ENCODE data around the gene LCK. TPM values are rescaled to one million over a fixed set of nuclear protein-coding genes. Genes with fewer than 3 reads are reported as not detected.
"Not testable (repeated sequence)": the region's sequence is repeated elsewhere in the genome, so short reads cannot be mapped to it uniquely, and the experiment has no call there.

The LCK gene
- polyA plus RNA-seq, 1 of the 3 experiments (the other 2 are of a cell fraction), result not detected

DNA sequence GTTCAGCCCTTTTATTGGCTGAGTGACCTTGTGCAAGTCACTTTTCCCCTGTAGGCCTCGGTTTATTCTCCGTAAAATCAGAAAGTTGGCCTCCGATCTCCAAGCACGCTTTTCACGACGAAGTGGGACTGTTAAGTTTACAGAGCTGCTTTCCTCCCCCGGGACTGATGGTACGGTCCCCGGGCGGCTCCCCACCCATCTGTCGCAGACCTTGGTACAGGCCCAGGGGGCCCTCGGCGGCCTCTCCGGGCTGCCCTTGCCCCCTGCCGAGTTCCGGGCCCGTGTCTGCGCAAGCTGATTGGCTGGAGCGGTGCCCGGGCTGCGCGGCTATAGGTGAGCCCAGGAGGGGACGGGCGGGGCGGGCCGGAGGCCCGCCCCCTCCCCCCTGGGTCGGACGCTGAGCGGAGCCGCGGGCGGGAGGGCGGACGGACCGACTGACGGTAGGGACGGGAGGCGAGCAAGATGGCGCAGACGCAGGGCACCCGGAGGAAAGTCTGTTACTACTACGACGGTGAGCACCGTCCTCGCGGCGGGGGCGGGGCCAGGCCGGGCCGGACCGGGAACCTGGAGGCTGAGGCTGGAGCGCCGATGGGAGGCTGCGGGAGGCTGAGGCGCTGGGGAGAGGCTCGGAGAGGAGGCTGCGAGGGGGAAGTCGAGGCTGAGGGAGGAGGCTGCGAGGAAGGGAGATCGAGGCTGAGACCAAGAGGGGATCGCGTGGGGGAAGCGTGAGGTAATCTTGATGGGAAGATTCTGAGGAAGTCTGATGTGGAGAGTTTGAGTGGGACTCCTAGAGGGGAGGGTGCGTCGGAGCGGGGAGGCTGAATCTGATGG is 40.9 kb downstream of the LCK start, which contains the start of gene HDAC1 (continued):
- TF ChIP-seq NFIC (IDR thresholded peaks at IDR 0.05; ENCODE audit: borderline replicate concordance) (no peak; the same call in 1 of the 2 replicates), SIN3A (IDR thresholded peaks at IDR 0.05; ENCODE audit: borderline replicate concordance, low read depth, low read length) (no peak), RXRA (IDR thresholded peaks at IDR 0.05; ENCODE audit: borderline replicate concordance, low read depth) (no peak), FOXJ3 (CRISPR knock-in tag; IDR thresholded peaks at IDR 0.05) (no peak), RFX5 (IDR thresholded peaks at IDR 0.05; ENCODE audit: low read length) (no peak), JUND (IDR thresholded peaks at IDR 0.05) (no peak), TEAD4 (IDR thresholded peaks at IDR 0.05; ENCODE audit: borderline replicate concordance, insufficient read depth) (no peak)
- TF ChIP-seq, protein P1, sequence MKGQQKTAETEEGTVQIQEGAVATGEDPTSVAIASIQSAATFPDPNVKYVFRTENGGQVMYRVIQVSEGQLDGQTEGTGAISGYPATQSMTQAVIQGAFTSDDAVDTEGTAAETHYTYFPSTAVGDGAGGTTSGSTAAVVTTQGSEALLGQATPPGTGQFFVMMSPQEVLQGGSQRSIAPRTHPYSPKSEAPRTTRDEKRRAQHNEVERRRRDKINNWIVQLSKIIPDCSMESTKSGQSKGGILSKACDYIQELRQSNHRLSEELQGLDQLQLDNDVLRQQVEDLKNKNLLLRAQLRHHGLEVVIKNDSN (IDR thresholded peaks at IDR 0.05; ENCODE audit: borderline replicate concordance, low read depth), result no peak
- TF ChIP-seq, protein P2, sequence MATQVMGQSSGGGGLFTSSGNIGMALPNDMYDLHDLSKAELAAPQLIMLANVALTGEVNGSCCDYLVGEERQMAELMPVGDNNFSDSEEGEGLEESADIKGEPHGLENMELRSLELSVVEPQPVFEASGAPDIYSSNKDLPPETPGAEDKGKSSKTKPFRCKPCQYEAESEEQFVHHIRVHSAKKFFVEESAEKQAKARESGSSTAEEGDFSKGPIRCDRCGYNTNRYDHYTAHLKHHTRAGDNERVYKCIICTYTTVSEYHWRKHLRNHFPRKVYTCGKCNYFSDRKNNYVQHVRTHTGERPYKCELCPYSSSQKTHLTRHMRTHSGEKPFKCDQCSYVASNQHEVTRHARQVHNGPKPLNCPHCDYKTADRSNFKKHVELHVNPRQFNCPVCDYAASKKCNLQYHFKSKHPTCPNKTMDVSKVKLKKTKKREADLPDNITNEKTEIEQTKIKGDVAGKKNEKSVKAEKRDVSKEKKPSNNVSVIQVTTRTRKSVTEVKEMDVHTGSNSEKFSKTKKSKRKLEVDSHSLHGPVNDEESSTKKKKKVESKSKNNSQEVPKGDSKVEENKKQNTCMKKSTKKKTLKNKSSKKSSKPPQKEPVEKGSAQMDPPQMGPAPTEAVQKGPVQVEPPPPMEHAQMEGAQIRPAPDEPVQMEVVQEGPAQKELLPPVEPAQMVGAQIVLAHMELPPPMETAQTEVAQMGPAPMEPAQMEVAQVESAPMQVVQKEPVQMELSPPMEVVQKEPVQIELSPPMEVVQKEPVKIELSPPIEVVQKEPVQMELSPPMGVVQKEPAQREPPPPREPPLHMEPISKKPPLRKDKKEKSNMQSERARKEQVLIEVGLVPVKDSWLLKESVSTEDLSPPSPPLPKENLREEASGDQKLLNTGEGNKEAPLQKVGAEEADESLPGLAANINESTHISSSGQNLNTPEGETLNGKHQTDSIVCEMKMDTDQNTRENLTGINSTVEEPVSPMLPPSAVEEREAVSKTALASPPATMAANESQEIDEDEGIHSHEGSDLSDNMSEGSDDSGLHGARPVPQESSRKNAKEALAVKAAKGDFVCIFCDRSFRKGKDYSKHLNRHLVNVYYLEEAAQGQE (IDR thresholded peaks at IDR 0.05; ENCODE audit: low read depth, low read length), result no peak
- TF ChIP-seq, protein P3, sequence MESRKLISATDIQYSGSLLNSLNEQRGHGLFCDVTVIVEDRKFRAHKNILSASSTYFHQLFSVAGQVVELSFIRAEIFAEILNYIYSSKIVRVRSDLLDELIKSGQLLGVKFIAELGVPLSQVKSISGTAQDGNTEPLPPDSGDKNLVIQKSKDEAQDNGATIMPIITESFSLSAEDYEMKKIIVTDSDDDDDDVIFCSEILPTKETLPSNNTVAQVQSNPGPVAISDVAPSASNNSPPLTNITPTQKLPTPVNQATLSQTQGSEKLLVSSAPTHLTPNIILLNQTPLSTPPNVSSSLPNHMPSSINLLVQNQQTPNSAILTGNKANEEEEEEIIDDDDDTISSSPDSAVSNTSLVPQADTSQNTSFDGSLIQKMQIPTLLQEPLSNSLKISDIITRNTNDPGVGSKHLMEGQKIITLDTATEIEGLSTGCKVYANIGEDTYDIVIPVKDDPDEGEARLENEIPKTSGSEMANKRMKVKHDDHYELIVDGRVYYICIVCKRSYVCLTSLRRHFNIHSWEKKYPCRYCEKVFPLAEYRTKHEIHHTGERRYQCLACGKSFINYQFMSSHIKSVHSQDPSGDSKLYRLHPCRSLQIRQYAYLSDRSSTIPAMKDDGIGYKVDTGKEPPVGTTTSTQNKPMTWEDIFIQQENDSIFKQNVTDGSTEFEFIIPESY (IDR thresholded peaks at IDR 0.05; ENCODE audit: borderline replicate concordance, low read depth), result no peak
- TF ChIP-seq, protein P4, sequence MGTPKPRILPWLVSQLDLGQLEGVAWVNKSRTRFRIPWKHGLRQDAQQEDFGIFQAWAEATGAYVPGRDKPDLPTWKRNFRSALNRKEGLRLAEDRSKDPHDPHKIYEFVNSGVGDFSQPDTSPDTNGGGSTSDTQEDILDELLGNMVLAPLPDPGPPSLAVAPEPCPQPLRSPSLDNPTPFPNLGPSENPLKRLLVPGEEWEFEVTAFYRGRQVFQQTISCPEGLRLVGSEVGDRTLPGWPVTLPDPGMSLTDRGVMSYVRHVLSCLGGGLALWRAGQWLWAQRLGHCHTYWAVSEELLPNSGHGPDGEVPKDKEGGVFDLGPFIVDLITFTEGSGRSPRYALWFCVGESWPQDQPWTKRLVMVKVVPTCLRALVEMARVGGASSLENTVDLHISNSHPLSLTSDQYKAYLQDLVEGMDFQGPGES (IDR thresholded peaks at IDR 0.05; ENCODE audit: low read depth, low read length), result no peak

DNA sequence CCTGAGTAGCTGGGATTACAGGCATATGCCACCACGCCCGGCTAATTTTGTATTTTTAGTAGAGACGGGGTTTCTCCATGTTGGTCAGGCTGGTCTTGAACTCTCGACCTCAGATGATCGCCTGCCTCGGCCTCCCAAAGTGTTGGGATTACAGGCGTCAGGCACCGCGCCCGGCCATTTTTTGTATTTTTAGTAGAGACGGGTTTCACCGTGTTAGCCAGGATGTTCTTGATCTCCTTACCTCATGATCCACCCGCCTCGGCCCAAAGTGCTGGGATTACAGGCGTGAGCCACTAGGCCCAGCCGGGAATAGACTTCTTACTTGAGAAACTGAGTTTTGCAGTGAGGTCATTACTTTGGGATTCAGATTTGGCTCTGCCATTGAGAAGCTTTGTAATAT is 47.1 kb downstream of the LCK start:
- DNase-seq; H3K4me2 ChIP-seq; H2AFZ ChIP-seq (ENCODE audit: low read depth); H3K9me3 ChIP-seq; H3K27me3 ChIP-seq (ENCODE audit: insufficient read depth); H3K9ac ChIP-seq; H3K4me3 ChIP-seq (ENCODE audit: low read depth in 2 of 2, low read length in 1 of 2); H3K4me1 ChIP-seq (ENCODE audit: control insufficient read depth in 1 of 2, insufficient read depth in 2 of 2, low read depth in 1 of 2, low read length in 1 of 2); H3K9me2 ChIP-seq; H3K27ac ChIP-seq (ENCODE audit: low read depth in 2 of 2, low read length in 1 of 2); POLR2A ChIA-PET; H3F3A ChIP-seq (replicated peaks; ENCODE audit: insufficient read depth): not testable (repeated sequence)
- H3K79me2 ChIP-seq (ENCODE audit: insufficient read depth), result peaks cover 89% of the 10 kb centered on the region
- CTCF ChIA-PET, result interaction anchor here (1.5 kb wide), 1 partner anchor 50 kb away, joined by 3 read pairs; no protein-coding TSS in a partner anchor
- H3K36me3 ChIP-seq (replicated peaks in 1 of 2; ENCODE audit: control insufficient read depth in 1 of 2, insufficient read depth in 2 of 2, low read length in 1 of 2), result peaks cover 0 to 14% of the 10 kb centered on the region in 2 experiments
- H4K20me1 ChIP-seq (ENCODE audit: insufficient read depth), result 0 out of 2 replicates have a peak, but pooled peaks cover 11% of the 10 kb centered on the region
- WGBS (ENCODE audit: low lambda C conversion rate), result 99% methylated on average over 15 of the region's 16 CpGs

All from SK-N-SH (cell line).